ENCODE data around the gene RMI1. TPM values are rescaled to one million over a fixed set of nuclear protein-coding genes. Genes with fewer than 3 reads are reported as not detected.

Gene RMI1
- total and polyA plus RNA-seq, 2 of the 8 experiments (the other 6 are each of a cell fraction or from before 2014, with no cell fraction given), result 3.0 to 34.1 TPM

DNA sequence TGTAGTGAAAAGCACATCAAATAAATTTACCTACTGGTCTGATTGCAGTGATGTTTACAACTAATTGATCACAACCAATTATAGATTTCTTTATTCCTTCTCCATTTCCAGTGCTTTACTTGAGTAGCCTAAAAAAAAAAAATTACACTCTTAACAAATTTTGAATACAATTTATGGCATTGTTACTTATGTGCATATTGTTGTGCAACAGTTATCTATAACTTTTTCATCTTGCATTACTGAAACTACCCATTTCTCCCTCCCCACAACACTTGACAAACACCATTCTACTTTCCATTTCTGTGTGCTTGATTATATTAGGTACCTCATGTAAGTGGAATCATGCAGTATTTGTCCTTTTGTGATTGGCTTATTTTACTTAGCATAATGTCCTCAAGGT, 12.3 kb downstream of the RMI1 start:
- TF ChIP-seq CREB1 (IDR thresholded peaks at IDR 0.05), result no peak
- POLR2A ChIA-PET (ENCODE audit: partially characterized antibody), result no interaction called here

More for the DNA sequence above, 12.3 kb downstream of the RMI1 start:
- Histone ChIP-seq H2BK20ac (ENCODE audit: low read length) (no peak overlapping the region), H2BK15ac (ENCODE audit: low read length) (no peak overlapping the region), H3K4me2 (ENCODE audit: insufficient read depth in 1 of 2, low read depth in 2 of 2, low read length in 2 of 2) (no peak overlapping the region), H3K23me2 (ENCODE audit: low read depth, low read length) (no peaks in the 10 kb centered on the region), H4K8ac (ENCODE audit: extremely low read depth, insufficient read depth, low read length) (no peak overlapping the region), H3K79me2 (ENCODE audit: control insufficient read depth in 1 of 2, insufficient read depth in 2 of 2, low read length in 2 of 2) (peaks cover 0 to 71% of the 10 kb centered on the region in 2 experiments; a peak in 2 of 4 replicates), H2BK5ac (ENCODE audit: low read depth, low read length) (no peak overlapping the region), H3K79me1 (ENCODE audit: low read depth, low read length) (peaks cover 12% of the 10 kb centered on the region), H3K9ac (replicated peaks in 1 of 4; ENCODE audit: extremely low read depth in 1 of 4, low read depth in 3 of 4, low read length in 3 of 4) (no peak overlapping the region), H3K4ac (replicated peaks; ENCODE audit: insufficient read length, low read depth, low read length) (no peak overlapping the region), H3K56ac (replicated peaks; ENCODE audit: insufficient read length, low read depth, low read length) (no peak overlapping the region), H2AK5ac (ENCODE audit: low read depth, low read length) (no peak overlapping the region), H4K5ac (ENCODE audit: insufficient read length, low read depth, low read length) (no peak overlapping the region), H3K4me3 (ENCODE audit: extremely low read depth in 1 of 4, insufficient read depth in 2 of 4, low read depth in 3 of 4, low read length in 4 of 4) (no peak overlapping the region), H2BK12ac (ENCODE audit: low read depth, low read length) (no peak overlapping the region), H4K20me1 (replicated peaks in 1 of 2; ENCODE audit: control insufficient read depth in 1 of 2, insufficient read depth in 2 of 2, low read length in 2 of 2) (peaks cover 3 to 4% of the 10 kb centered on the region in 2 experiments), H3K27me3 (replicated peaks in 1 of 4; ENCODE audit: control insufficient read depth in 3 of 4, extremely low read depth in 1 of 4, insufficient read depth in 3 of 4, low read length in 3 of 4) (no peaks in the 10 kb centered on the region), H3K14ac (ENCODE audit: insufficient read length) (no peak overlapping the region), H2BK120ac (replicated peaks; ENCODE audit: low read depth, low read length) (no peak overlapping the region), H4K91ac (replicated peaks; ENCODE audit: insufficient read length, low read length) (no peak overlapping the region), H3K23ac (ENCODE audit: insufficient read length) (no peak overlapping the region), H2AFZ (ENCODE audit: low read length) (no peak overlapping the region), H3K9me3 (ENCODE audit: insufficient read depth in 2 of 2, low read depth in 1 of 2, low read length in 1 of 2) (no peaks in the 10 kb centered on the region), H3K4me1 (replicated peaks in 1 of 4; ENCODE audit: control insufficient read depth in 3 of 4, insufficient read depth in 4 of 4, low read length in 3 of 4) (no peaks in the 10 kb centered on the region), H3K36me3 (ENCODE audit: control insufficient read depth in 2 of 4, insufficient read depth in 4 of 4, low read length in 3 of 4) (peaks cover 0 to 20% (median 4%) of the 10 kb centered on the region in 4 experiments; a peak in 3 of 8 replicates), H3K27ac (ENCODE audit: low read depth, low read length) (no peak overlapping the region), H3K18ac (ENCODE audit: extremely low read depth, low read length) (no peak overlapping the region)
- CTCF ChIA-PET (ENCODE audit: partially characterized antibody), result interaction anchor here (1.1 kb wide), 1 partner anchor 180 kb away, joined by 4 read pairs; no protein-coding TSS in a partner anchor
- no peak for FAIRE-seq
- no peak for DNase-seq (ENCODE audit: low read depth in 1 of 2, low spot score in 2 of 2)
